Measurements from ENCODE around the gene PAPPA.
A peak's percentile ranks its signal among the peaks of the same experiment; 100 is the strongest.

PAPPA gene

DNA sequence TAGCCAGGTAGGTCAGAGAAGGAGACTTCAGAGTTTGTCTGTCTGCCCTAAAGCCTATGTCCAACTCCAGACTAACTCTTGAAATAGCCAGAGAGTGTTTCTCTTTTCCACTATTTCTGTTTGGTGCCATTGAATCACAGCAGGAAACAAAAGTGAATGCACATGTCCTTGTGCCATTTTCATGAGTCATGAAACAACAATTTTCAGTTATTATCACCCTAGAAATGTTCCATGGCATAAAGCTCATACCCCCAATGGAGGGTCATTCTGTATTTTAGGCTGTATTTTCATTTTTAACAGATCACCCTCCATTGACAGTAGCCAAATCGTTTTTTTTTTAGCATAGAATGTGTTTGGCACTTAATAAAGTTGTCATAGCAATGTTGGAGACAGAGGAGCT is 124.7 kb downstream of the PAPPA start:
- peak; percentile 41 for DNase-seq

DNA sequence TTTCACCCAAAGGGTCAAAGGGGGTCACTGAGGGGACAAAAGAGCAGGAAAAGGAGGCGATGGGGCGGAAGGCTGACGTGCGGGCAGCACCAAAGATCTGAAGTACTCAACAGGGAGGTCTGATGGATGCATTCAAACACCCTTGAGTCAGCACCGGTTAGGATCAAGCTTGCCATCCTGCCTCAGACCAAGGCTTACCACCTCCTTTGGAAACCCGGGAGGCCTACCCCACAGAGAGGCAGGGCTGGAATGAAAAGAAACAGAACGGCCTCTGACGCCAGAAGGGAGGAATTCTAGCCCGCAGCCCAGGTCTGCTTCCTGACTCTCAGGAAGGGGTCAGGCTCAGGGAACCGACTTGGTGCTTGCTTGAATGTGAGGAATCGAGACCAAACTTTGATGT is 125.6 kb downstream of the PAPPA start:
- peak; percentile 38 for DNase-seq

DNA sequence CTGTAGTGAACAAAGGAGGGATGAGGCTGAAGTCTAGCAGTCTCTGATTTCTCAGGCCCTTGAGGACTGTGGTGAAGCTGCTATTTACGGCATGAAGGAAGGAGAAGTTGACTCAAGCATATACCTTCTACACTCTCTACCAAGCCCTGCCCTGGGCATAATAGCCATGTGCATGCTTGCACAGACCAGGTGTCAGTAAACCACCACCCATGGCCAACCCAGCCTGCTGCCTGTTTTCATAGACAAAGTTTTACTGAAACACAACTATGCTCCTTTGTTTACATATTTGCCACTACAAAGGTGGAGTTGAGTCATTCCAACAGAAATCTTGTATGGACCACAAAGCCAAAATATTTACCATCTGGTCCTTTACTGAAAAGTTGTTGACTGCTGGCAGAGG is 126.9 kb downstream of the PAPPA start:
- DNase-seq = no peak

DNA sequence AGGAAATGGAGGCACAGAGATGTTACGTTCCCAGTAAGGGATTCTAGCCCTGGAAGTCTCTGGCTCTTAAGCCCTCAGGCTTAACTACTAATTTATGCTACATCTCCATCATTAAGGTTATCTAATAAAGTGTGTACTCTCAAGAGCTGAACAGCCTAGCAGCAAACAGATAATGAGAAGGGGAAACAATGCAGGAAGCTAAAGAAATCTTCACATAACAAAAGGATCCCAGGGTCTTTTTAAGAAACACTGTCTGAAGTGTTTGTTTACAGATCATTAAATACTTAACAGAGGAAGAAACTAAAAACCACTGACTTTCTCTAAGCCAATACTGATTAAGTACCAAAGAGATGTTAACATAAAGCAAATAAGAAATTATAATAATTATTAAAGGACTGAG is 129.0 kb downstream of the PAPPA start:
- DNase-seq = no peak

DNA sequence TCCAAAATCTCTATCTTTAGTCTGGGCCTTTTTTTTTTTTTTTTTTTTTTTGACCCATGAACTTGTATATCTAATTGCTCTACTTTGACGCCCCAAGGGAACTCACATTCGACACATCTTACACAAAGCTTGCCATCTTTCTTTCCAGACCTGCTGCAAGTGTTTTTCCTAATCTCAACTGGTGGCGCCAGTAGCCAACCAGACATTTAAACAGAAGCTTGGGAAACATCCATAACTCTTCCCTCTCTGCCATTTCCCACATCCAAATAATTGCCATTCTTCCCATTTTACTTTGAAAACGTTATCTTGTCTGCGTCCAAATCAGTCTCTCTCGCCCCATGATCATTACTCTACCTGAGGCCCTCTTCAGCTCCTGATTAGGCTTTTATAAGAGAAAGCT is 130.9 kb downstream of the PAPPA start:
- DNase-seq = no peak

DNA sequence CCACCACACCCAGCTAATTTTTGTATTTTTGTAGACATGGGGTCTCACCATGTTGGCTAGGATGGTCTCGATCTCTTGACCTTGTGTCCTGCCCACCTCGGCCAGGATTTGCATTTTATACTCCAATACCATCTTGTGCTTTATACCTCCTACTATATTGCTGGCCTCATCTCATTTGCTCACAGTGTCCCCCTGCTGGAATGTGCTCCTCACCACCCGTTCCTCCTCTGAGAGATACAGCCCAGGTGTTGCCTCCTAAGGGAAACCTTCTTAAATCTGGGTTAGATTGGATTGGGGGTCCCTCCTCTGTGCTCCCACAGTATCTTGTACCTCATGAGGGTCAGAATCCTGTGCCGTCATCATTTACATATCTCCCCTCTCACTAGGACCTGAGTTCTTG is 131.7 kb downstream of the PAPPA start:
- no peak for DNase-seq

DNA sequence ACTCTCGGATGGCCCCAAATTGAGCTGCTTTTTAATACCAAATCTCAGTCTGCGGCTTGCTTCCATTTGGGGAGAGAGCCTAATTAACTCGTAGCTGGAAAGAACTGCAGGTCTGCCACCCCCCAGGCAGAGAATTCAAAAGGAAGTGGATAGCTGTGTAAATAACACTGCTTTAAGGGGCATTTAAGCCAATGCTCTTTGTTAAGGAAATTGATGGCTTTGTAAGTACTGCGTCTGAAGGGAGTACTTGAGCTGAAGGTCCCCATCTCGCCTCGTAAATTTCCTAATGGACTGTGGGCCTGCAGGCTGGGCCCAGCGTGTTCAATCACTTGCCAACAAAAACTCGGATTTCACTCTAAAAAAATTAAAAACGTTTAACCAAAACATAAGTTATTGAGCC is 132.7 kb downstream of the PAPPA start:
- no peak for DNase-seq

DNA sequence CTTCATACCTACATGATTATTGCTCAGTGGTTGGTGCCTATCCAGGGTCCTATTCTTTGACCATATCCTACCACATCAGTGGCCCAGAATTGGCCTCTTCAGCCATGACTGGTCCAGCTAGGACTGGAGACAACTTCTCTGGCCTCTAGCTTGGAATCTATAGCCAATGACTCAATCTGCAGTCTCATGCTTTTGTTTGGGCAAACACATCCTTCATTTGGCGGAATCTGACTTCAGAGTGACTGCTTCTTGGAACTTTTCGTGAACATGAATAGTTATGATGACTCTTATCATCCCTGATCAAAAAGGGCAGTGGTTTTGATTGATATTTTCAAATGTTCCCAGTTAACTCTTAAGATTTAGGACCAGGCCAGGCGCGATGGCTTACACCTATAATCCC is 134.1 kb downstream of the PAPPA start:
- DNase-seq = peak; percentile 64

DNA sequence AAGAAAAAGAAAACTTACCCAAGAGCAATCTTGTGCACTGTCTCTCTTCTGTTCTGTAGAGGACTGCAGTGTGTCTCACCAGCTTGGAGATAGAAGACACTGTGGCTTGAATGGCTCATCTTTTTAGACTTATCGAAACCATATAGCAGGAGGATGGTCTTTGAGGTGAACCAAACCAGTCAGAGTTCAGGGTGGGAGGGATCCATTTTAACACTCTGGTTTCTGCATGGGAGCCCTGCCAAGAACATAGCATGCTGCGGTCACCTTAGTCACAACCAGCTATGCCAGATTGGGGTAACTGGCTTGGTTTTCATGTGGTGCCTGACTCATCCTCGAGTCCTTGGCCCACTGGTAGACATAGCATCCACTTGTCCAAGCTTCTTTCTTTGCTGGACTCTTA is 135.1 kb downstream of the PAPPA start:
- peak; percentile 97 for DNase-seq

DNA sequence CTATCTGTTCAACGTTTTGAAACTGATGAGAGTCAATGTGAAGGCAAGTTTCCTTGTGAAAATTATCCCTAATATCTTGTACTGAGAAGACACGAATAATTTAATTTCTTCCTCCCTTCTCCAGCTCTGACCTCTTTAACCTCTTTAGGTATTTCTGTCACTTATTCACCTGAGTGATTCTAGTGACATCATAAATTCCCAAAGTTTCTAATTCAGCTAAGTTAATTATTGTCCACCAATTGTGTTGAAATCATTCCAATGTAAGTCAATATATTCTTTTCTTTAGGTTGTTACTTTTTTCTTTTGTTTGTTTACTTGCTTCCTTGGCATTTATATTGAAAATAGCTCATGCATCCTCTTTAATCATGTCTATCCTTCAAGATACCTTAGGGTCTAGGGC is 143.8 kb downstream of the PAPPA start:
- DNase-seq = no peak

DNA sequence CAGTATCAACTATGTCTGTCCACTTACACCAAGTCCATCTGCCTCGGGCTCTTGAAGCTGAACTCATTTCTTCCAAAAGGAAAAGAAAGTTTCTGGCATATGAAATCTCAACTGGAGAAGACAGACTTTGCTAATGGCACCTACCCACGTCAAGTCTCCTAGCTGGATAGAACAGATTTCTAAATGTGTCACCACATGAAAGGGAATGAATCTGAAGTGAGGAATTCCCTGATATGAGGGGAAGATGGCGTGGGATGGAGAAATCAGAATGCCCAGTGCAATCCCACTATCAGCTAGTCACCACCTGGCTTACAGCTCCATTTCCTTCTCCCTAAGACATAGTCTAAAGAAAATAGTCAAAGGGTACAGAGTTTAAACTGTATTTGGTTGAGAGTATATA is 144.7 kb downstream of the PAPPA start:
- DNase-seq = no peak

DNA sequence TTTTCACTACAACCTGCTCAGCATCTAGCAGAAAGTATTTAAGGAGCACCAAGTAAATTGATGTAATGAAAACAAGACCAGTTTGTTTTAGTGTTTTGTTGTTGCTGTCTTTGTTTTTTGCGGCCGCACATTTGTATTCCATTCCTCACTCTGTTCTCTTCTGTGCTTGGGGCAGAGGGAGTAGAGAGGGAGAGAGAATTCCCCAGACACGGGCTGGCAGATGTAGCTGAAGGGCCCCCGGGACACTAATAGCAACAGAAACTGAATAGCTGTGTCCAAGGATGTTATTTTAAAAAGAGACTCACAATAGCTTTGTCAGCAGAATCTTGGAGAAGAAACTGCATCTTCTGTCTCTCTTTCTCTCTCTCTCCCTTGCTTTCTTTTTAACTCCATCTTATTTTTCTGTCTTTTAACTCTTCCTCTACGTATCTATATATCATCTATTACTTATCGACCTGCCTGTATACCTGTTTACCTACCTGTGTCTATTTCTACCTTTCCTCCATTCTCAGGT is 145.3 kb downstream of the PAPPA start:
- DNase-seq = no peak

DNA sequence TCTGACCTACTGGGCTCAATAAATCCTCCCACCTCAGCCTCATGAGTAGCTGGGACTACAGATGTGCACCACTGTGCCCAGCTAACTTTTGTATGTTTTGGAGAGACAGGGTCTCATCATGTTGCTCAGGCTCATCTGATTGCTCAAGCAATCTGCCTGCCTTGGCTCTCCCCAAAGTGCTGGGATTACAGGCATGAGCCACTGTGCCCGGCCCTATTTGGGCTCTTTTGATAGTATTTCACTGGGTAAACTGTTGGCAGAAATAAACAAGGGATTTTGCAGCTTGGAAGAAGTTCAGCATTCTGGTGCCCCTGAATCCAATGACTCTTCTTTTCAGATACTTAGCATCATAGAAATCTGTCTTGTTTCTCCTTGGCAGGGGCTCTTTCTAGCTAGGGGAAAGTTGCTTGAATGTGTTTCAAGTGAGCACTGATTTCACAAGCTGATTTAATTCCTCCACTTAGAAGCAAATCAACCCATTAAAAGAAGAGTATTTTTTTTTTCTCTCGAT is 146.8 kb downstream of the PAPPA start:
- DNase-seq = no peak

DNA sequence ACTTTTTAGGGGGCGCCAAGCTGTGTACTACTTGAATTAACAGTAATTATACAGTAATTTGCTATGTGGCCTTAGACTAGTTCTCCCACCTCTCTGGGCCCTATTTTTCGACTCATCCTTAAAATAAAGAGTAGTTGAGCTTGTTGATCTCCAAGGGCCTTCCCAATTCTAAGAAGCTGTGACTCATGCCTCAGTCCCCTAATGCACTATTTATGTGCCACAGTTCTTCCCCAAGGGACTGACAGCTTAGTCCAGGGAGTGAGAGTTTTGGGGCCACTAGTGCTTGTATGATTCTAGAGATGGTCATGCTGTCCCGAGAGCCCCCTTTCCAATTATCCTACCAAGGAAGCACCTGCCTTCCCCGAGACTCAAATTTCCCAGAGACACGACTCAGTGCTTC is 149.7 kb downstream of the PAPPA start:
- peak; percentile 37 for DNase-seq

DNA sequence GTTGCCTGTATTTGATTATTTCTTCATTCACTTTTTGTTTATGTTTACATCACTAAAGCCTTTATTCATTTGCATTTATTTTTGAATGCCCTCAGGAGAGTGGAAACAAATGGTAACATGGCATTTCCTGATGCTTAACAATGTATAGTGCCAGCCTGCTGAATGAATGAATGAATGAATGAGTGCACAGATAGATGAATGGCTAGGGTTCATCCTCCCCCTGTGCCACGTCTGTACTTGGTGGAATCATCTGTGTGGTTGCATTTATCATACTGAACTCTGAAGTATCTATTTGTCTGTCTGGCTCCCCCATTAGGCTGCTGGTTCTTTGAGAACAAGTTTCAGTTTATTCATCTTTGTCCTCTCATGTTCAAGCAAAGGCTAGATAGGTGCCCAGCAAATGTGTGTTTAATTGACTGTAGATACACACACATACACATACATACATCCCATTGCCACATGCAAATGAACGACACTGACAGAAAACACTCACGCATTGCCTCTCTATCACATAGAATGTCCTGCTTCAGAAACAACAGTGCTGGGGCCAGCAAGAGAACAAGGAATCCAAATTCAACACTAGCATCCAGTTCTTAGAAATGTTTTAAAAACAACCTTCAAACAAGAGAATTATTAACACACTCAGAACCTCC is 150.4 kb downstream of the PAPPA start:
- no peak for DNase-seq

DNA sequence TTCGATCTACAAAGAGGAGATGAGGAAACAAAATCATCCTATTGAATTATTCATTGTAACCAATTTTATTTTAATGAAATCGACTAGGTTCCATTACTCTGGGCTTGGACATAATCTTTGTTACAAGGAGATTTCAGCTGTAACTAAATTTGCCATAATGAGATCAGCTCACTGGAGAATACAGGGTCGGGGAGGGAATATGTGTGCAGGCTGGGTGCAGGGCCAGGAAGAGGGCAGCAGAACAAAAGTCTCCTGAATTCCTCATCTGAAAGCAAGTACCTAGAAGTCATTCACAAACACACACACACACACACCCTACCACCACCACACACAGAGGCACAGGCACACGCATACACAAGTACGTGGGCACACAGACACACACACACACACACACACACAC is 151.2 kb downstream of the PAPPA start:
- no peak for DNase-seq

DNA sequence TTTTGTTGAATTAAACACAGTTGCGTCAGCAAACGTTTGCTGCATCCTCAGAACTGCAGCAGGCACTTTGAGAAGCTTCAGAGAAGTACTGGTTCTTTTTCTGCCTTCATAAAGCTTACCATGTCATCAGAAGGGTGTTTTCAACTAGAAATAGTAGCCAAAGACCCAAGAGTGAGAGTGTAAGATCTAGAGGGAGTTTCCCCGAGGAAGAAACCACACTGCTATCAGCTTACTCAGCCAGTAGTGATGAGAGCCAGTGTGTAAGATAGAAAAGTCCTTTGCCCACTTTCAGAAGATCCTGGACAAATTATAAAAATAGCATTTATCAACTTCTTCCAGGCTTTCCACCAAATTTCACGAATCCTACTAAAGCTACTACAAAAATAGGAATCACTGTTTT is 154.5 kb downstream of the PAPPA start:
- no peak for DNase-seq

DNA sequence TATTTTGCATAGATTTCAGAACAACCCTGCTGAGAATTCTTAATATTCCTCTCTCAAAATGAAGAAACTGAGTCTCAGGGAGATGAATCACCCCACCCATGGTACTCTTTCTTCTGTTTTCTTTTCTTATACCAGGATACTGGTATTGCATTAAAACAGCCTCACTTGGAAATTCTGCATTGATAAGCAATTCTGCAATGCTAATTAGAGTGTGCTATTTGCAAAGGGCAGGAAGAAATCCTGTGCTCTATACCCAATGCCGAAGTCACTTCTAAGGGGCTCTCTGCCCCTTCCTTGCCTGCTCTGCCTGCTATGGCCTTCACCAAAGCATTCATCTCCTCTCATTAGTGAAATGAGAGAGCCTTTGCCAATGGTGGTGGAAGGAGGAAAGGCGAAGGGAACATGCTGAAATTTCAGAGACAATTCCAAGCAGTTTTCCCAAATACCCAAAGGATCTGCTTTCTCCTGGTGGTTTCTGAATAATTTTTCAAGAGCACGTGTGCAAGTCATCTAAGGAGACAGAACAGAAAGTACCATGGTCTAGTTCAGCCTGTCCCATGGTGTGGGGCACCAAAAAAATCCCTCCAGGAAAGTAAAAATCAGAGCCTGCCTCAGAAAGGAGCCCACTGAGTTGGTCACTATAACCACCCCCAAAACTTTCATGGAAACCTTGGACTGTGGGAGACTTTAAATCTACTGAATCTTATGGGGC is 156.5 kb downstream of the PAPPA start:
- no peak for DNase-seq

DNA sequence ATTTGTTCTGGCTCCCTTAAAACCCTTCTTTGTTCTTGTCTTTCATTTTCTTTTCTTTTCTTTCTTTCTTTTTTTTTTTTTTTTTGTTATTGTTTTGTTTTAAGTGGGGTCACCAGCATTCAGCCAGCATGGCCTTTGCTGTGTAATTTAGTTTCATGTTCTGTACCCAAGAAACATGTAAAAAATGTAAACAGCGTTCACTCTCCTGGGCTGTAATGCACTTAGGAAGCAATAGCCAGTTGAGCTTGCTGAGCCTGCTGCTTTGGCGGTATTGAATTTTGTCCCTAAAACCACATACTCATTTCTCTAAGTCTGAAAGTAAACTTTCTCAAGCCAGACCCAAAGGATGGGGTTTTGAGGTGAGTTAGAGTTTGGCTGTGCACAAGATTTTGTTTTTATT is 158.6 kb downstream of the PAPPA start:
- no peak for DNase-seq

DNA sequence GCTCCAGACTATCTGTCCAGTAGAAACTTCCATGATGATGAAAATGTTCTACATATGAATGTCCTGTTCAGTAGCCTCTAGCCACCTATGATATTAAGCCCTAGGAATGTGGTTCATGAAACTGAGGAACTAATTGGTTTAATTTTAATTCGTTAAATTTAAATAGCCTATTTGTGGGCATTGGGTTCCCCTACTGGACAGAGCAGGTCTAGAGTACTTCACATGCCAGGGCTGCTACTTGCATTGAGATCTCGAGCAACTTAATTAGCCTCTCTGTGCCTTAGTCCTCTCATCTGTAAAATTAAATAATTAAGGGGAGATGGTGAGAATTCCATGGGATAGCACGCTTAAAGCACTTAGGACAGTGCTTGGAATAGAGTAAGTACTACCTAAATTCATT is 160.0 kb downstream of the PAPPA start:
- DNase-seq = no peak

DNA sequence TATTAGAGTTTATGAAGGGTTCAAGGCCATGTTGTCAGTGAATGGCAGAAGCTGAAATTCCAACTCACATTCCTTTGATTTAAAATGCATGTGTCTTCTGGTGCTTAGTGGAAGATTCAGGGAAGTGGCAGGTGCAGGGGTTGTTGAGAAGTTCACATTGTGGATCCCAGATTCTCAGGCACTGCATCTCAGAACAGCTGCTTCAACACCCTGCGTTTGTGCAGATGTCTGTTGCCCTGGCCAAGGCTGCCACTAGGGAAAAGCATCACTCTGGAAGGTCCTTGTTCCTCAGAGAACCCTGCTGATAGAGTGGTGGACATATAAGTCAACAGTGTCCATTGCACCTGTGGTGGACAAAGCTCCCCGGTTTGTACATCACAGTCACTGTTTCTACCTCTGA is 162.7 kb downstream of the PAPPA start:
- no peak for DNase-seq

DNA sequence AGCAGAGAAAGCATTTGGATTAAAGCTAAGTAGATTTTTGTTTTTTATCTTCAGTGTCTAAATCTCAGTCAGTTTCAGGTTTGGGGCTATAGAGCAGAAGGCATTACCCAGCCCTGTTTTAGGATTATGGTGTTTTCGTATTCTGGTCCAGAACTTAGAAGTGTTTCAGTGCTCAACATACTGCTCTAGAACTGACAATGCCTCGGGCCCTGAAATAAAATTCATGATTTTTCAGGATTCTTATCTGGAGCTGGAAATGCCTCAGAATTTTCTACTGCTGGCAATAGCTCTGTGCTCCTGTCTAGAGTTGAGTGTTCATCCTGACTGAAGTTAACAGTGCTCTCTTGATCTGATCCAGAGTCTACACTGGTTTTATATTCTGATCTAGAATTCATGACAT is 163.9 kb downstream of the PAPPA start:
- no peak for DNase-seq

DNA sequence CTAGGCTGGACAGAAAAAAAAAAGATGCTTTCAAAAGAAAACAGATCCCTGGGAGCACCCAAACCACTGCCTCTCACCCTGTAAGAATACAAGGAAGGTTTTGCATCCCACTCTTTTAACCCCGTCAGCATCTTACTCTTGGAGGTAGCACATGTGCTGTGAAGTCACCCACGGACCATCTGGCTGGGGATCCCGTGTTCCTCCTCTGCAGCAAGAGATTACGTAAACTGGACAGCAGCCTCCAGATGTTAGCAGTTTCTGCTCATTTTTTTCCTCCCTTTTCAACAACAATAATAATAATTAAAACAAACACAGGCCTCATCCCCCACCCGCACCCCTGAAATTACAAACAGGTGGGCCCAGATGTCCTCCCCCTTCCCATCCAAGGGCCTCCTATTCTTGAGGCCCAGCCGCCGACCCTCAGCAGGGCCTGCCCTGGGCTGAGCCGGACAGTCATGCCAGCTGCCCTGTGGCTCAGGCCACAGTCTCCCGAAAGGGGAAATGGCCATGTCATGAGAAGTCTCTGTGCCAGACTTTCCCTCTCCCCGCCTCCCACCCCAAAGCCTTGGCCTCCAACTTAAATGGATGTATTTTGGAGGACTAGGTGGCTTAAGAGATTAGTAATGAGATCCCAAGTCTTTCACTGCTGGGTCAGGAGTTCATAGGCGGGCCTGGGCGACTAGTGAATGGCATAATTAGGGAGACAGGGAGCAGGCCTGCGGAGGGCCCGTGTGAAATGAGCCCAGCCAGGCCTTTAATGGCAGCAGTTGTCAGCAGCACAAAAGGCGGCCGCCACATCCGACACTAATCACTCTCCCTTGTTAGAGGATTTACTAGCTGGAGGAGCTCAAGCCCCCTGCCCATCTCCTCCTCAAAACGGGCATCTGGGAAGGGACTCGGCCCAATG is 165.1 kb downstream of the PAPPA start:
- DNase-seq = no peak

DNA sequence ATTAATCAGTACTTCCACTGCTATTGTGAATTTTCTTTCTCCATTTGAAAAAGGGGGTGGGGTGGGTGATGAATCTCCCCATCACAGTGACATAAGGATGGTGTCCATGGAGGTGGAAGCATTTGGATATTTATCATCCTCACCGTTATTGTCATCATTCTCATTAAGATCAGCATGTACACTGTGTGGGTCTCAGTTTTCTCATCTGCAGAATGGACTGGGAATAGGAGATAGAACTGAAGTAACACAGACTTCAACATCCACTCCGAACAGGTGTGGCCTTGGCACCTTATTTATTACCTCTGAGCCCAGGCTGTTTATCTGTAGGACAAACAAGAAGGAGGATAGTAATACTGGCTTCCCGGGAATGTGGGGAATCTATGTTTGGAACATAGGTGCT is 165.9 kb downstream of the PAPPA start:
- DNase-seq = no peak

Data from fibroblast of skin of right biceps (primary cell).